Panc1 (cell line): ENCODE results near the gene CX3CL1. TPM values are rescaled to one million over a fixed set of nuclear protein-coding genes. Genes with fewer than 3 reads are reported as not detected.
"Not testable (repeated sequence)": the region's sequence is repeated elsewhere in the genome, so short reads cannot be mapped to it uniquely, and the experiment has no call there.

ENCODE experiments used
- ATAC-seq: fragments of 200-7000 bp; cut with Tn5 transposase; 2 replicates; pipeline ENCODE4 v1.9.1; 2020; ENCODE audit warnings: mild to moderate bottlenecking, moderate library complexity
- BruUV-seq: library from RNA; stranded (reverse); fragments of 400-500 nt; replicated peaks from 2 replicates; lab custom pipeline; 2021; lab: Mats Ljungman, UMichigan
- CTCF ChIA-PET: fragments of 300-600 bp; sonication (Branson Sonifier 250); formaldehyde crosslinking; loops from one replicate; lab custom pipeline; 2022; ENCODE audit warnings: antibody characterized with exemption; lab: Charles Lee
- POLR2A ChIA-PET: fragments of 300-600 bp; sonication (Branson Sonifier 250); formaldehyde crosslinking; loops from one replicate; lab custom pipeline; 2022; ENCODE audit warnings: antibody characterized with exemption; lab: Charles Lee
- DNase-seq: peaks from one replicate; pipeline ENCODE4 v3.0.0-alpha.2; 2010; ENCODE audit warnings: low read depth, low spot score
- H3K27ac ChIP-seq: 2 replicates; pipeline ENCODE4 v1.5.1; 2011; ENCODE audit warnings: mild to moderate bottlenecking, low read length, inconsistent platforms
- H3K27me3 ChIP-seq: fragments of 200-500 bp; sonication (Bioruptor generic); 2 replicates; pipeline ENCODE4 v1.6.0; 2014; ENCODE audit warnings: low read length, inconsistent platforms; ENCODE audit not compliant: control insufficient read depth, insufficient read depth
- H3K36me3 ChIP-seq: fragments of 200-500 bp; sonication (Bioruptor generic); 2 replicates; pipeline ENCODE4 v1.5.1; 2014; ENCODE audit warnings: inconsistent platforms, mild to moderate bottlenecking, low read length, moderate library complexity; ENCODE audit not compliant: control insufficient read depth, insufficient read depth
- H3K4me1 ChIP-seq: 2 replicates; pipeline ENCODE4 v1.5.1; 2011; ENCODE audit warnings: inconsistent platforms, mild to moderate bottlenecking, low read length, moderate library complexity; ENCODE audit not compliant: control insufficient read depth, insufficient read depth
- H3K4me3 ChIP-seq, 2 experiments: 2 replicates each; pipeline ENCODE4 v1.5.1; 2011 to 2012; ENCODE audit warnings: low read depth in 2 of 2, low read length in 2 of 2, mild to moderate bottlenecking in 2 of 2, inconsistent platforms in 1 of 2, moderate library complexity in 1 of 2
- H3K9me3 ChIP-seq: fragments of 200-500 bp; sonication (Bioruptor generic); 2 replicates; pipeline ENCODE4 v1.5.1; 2014; ENCODE audit warnings: low read depth, mild to moderate bottlenecking, inconsistent platforms, low read length, moderate library complexity; ENCODE audit not compliant: control insufficient read depth, insufficient read depth
- CTCF ChIP-seq: fragments of 450-650 bp; IDR thresholded peaks from 2 replicates; pipeline ENCODE4 v1.5.1; 2017; ENCODE audit warnings: mild to moderate bottlenecking
- POLR2AphosphoS5 ChIP-seq: IDR thresholded peaks from 2 replicates; pipeline ENCODE4 v1.6.1; 2012; ENCODE audit warnings: mild to moderate bottlenecking, low read depth, low read length, moderate library complexity
- REST ChIP-seq, 2 experiments: IDR thresholded peaks; 2 replicates each; pipeline ENCODE4 v1.6.1; 2011 to 2012; ENCODE audit warnings: low read depth in 2 of 2, control low read depth in 1 of 2, low read length in 1 of 2, mild to moderate bottlenecking in 1 of 2, moderate library complexity in 1 of 2; ENCODE audit not compliant: insufficient read depth in 1 of 2
- SIN3A ChIP-seq: IDR thresholded peaks from 2 replicates; pipeline ENCODE4 v1.6.1; 2012; ENCODE audit warnings: low read depth, mild to moderate bottlenecking, low read length, moderate library complexity, borderline replicate concordance; ENCODE audit not compliant: insufficient read depth
- TCF7L2 ChIP-seq: IDR thresholded peaks from 2 replicates; pipeline ENCODE4 v1.6.1; 2011; ENCODE audit warnings: mild to moderate bottlenecking, low read depth, low read length, inconsistent platforms
- in situ Hi-C: cut with HindIII; loops from 2 replicates; pipeline ENCODE4 v1.10.0; 2016; ENCODE audit warnings: low sequenced_read_pairs, low pct_unique_long_range_greater_than_20kb
- intact Hi-C: fragments of 100-400 bp; cut with micrococcal nuclease; formaldehyde crosslinking; loops from one replicate; pipeline ENCODE4 v1.10.0; 2022; ENCODE audit not compliant: unreplicated experiment
- total RNA-seq: library from RNA; stranded (reverse); gene quantifications from one replicate; pipeline ENCODE4 v1.2.1, GENCODE V29; 2021; ENCODE audit not compliant: unreplicated experiment

CX3CL1 gene
- total RNA-seq, 1 experiment from 2014 or later, result 21.8 TPM

GRCh38 chr16:57343221-57343620, 29.1 kb upstream of the CX3CL1 start:
- H3K4me1 ChIP-seq, result no peaks in the 10 kb centered on the region
- no TSS peak for BruUV-seq
- DNase-seq (no peak), ATAC-seq (no peak)
- H3K4me3 ChIP-seq, result no peak overlapping the region
- ChIA-PET CTCF (no interaction called here), POLR2A (no interaction called here)
- no peaks in the 10 kb centered on the region for H3K36me3 ChIP-seq
- intact Hi-C loops (no loop called here), in situ Hi-C loops (no loop called here)
- TF ChIP-seq SIN3A (no peak), TCF7L2 (no peak), REST (IDR thresholded peaks at IDR 0.05; ENCODE audit: insufficient read depth in 1 of 2, low read depth in 2 of 2, low read length in 1 of 2) (no peak)
- H3K27me3 ChIP-seq, result no peaks in the 10 kb centered on the region
- no peaks in the 10 kb centered on the region for H3K9me3 ChIP-seq
- H3K27ac ChIP-seq, result no peak overlapping the region

- CTCF ChIA-PET, POLR2A ChIA-PET: not testable (repeated sequence)
Observed at GRCh38 chr16:57344094-57344493, 28.2 kb upstream of the CX3CL1 start.

GRCh38 chr16:57345021-57345420, 27.3 kb upstream of the CX3CL1 start:
- TF ChIP-seq REST (IDR thresholded peaks at IDR 0.05; ENCODE audit: insufficient read depth in 1 of 2, low read depth in 2 of 2, low read length in 1 of 2) (no peak), CTCF (no peak), SIN3A (no peak), POLR2AphosphoS5 (no peak), TCF7L2 (no peak)
- intact Hi-C loops (no loop called here), in situ Hi-C loops (no loop called here)
- ChIA-PET POLR2A (no interaction called here), CTCF (no interaction called here)
- Histone ChIP-seq H3K27ac (no peak overlapping the region), H3K4me3 (no peak overlapping the region), H3K4me1 (no peaks in the 10 kb centered on the region), H3K9me3 (no peaks in the 10 kb centered on the region), H3K36me3 (no peaks in the 10 kb centered on the region), H3K27me3 (no peaks in the 10 kb centered on the region)
- BruUV-seq, result no TSS peak
- ATAC-seq, result no peak
- no peak for DNase-seq

More at GRCh38 chr16:57344094-57344493, 28.2 kb upstream of the CX3CL1 start:
- ATAC-seq, H3K36me3 ChIP-seq, H3K27me3 ChIP-seq, BruUV-seq, H3K4me3 ChIP-seq, H3K27ac ChIP-seq, in situ Hi-C loops, DNase-seq, H3K4me1 ChIP-seq, intact Hi-C loops, H3K9me3 ChIP-seq: not testable (repeated sequence)
